Subcutaneous adipose tissue (tissue), 4 donors: ENCODE measurements around the gene ZXDC. TPM values are rescaled to one million over a fixed set of nuclear protein-coding genes. Genes with fewer than 3 reads are reported as not detected.

ENCODE experiments used
- total RNA-seq, 4 donors: library from RNA; depleted of rRNA; stranded (reverse); fragments of >200 nt; gene quantifications; one replicate each; pipeline ENCODE4 v1.1.0, GENCODE V29; 2016
- TF ChIP-seq, protein P1 (sequence below): fragments of 450-650 bp; IDR thresholded peaks from one replicate; pipeline ENCODE4 v1.5.1; 2016; ENCODE audit warnings: low read depth, mild to moderate bottlenecking, control low read depth, antibody characterized with exemption, moderate library complexity

The ZXDC gene
- total RNA-seq, 4 donors from 2014 or later, result 24.0 to 44.8 (median 26.3) TPM

DNA sequence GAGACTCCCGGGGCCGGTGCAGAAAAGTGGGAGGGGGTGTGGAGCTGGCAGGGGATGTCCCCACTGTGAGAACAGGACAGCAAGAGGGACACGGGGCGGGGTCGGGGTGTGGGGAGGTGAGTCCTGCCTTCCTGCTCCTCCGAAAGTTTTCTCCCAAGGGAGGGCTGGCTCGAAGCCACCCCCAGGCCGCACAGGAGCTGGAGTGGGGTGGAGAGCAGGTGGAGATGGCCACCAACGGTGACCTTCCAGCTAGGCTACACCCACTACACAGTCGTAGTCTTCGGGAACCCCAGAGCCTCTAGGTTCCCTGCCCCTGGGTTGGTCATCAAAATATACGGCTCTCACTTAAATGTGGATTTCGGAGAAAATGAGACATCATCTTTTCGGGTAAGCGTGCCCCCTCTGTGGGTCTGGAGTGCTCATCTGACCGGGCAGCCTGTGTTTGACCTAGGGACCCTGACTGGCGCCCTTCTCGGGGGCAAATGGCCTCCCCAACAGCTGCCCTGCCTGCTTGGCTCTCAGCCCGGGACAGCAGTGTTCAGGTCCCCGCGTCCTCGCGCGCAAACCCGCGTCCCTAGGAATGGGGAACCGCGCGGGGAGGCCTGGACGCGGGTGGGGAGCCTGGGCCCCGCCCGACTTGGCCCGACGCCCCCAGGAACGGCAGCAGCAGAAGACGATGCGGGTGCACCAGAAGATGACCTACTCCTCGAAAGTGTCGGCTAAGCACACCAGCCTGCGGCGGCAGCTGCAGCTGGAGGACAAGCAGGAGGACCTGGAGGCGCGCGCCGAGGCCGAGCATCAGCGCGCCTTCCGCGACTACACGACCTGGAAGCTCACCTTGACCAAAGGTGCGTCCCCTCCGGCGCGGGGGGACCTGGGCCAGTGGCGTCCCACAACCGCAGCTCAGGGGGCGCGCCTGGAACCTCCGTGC lies 59.8 kb downstream of the ZXDC start:
- TF ChIP-seq, protein P1, sequence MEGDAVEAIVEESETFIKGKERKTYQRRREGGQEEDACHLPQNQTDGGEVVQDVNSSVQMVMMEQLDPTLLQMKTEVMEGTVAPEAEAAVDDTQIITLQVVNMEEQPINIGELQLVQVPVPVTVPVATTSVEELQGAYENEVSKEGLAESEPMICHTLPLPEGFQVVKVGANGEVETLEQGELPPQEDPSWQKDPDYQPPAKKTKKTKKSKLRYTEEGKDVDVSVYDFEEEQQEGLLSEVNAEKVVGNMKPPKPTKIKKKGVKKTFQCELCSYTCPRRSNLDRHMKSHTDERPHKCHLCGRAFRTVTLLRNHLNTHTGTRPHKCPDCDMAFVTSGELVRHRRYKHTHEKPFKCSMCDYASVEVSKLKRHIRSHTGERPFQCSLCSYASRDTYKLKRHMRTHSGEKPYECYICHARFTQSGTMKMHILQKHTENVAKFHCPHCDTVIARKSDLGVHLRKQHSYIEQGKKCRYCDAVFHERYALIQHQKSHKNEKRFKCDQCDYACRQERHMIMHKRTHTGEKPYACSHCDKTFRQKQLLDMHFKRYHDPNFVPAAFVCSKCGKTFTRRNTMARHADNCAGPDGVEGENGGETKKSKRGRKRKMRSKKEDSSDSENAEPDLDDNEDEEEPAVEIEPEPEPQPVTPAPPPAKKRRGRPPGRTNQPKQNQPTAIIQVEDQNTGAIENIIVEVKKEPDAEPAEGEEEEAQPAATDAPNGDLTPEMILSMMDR, result no peak

DNA sequence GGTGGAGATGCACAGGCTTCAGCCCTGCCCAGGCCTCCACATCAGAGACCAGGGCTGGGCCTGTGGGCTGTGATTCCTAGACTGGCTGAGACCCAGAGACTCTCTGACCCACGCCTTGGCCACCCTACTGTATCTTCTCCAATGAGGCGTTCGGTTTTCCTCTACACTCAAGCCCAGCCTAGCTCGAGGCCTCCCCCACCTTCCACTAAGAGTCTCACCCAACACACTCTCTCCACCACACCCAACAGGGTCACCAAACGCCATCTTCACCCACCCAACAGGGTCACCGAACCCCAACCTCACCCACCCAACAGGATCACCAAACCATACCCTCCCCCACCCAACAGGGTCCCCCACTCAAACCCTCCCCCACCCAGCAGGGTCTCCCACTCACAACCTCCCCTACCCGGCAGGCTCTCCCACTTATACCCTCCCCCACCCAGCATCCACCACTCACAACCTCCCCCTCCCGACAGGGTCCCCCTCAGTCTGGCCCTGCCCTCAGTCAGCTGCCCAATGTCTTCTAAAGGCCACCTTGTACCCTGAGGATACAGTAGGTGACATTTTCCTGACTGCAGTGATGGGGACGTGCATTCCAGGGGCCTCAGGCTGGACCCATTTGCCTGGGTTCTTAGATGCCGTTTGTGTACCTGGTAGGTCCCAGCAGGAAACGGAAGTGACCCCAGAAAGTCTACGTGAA lies 60.6 kb downstream of the ZXDC start:
- TF ChIP-seq, protein P1, result no peak

DNA sequence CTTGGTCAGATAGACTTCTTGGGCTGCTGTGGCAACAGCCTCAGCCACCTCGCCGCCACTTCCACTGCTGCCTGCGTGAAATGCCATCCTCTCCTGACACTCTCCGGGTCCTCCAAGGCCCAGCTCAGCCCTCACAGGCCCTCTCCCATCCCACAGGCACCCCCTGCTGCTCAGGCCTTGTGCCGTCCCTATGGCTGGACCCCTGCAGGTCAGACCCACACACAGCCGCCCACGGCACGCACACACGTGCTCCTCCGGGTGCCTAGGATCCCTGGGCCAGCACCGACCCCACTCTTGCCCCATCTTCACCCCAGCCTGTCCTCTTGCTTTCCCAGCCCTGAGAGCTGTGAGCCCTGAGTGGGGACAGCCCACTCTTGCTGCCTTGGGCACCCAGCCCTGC lies 61.3 kb downstream of the ZXDC start:
- TF ChIP-seq, protein P1, result no peak

DNA sequence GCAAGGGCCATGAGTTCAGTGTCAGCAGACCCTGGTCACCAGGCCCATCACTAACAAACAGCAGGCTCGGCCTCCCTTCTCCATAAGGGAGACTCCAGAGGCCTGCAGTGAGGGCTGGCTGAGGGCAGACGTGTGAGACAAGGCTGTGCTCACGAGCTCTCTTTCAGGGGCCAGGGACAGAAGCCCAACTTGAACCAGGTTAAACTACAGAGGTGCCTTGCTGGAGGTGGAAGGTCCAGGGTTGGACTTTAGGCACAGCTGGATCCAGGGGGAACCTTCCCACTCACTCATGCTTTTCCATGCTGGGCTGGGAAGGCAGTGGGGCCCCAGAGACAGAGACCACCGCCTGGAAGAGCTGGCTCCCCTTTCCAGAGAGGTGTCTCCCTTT lies 62.0 kb downstream of the ZXDC start:
- TF ChIP-seq, protein P1, result no peak

DNA sequence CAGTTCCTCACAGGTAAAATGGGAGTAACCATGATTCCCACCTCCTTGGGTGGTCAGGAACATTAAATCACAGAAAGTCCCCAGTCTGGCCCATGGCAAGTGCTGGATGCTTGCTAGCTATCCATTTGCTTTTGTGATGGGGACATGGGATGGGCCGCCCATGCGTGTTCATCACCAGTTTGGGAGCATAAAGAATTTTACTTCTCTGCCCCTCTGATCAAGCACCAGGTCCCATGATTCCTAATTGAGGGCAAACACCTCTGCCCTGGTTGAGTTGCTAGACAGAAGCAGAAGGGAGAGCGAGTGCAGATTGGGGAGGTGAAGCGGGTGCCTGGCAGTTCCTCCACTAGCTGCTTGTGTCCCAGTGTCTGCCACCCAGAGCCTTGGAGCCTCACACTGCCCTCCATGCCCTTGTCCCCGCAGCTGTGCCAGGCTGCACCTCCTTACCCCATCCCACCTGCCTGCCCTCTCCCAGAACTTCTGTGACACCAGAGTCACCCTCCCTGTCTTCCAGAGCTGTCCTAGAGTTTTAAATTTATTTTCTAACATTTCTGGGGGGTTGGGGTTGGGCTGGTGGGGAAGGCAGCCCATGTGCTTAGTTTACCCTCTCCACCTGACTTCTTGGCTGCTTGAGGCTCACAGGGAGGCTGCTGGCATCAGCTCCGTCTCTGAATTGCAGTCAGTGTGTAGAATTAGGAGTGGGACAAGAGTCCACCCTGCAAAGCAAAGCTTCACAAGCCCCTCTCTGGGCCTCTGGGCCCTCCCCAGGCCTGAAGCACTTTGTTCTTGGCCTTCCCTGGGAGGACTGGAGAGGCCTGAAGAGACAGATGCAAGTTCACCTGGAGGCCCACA lies 62.6 kb downstream of the ZXDC start:
- TF ChIP-seq, protein P1, result no peak

DNA sequence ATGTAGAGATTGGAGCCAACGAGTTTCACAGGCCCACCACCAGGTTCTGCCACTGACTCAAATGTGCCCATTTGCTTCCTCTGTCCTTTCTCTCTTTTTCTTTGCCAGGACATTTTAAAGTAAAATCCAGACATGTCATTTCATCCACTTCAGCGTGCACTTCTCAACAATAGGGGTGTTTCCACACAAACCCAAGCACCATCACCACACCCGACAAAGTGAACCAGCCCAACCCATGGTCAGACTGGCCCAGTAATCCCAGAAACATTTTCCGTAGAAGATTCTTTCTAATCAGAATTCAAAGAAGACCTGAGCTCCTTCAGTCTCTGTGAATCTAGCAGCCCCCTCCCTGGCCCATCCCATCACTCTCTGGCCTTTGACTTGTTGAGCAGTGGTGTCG lies 67.6 kb downstream of the ZXDC start:
- TF ChIP-seq, protein P1, result no peak
